Measurements from ENCODE around the gene GRM8.
A peak's percentile ranks its signal among the peaks of the same experiment; 100 is the strongest.

Gene GRM8

GRCh38 chr7:126806614-126807013 lies 446.1 kb downstream of the GRM8 start:
- TF ChIP-seq, protein P1, sequence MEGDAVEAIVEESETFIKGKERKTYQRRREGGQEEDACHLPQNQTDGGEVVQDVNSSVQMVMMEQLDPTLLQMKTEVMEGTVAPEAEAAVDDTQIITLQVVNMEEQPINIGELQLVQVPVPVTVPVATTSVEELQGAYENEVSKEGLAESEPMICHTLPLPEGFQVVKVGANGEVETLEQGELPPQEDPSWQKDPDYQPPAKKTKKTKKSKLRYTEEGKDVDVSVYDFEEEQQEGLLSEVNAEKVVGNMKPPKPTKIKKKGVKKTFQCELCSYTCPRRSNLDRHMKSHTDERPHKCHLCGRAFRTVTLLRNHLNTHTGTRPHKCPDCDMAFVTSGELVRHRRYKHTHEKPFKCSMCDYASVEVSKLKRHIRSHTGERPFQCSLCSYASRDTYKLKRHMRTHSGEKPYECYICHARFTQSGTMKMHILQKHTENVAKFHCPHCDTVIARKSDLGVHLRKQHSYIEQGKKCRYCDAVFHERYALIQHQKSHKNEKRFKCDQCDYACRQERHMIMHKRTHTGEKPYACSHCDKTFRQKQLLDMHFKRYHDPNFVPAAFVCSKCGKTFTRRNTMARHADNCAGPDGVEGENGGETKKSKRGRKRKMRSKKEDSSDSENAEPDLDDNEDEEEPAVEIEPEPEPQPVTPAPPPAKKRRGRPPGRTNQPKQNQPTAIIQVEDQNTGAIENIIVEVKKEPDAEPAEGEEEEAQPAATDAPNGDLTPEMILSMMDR (IDR thresholded peaks at IDR 0.05; ENCODE audit: low read depth, low read length, missing control alignments): no peak
- in situ Hi-C loops (cut with HindIII; ENCODE audit: low sequenced_read_pairs): no loop called here
- DNase-seq (ENCODE audit: low read depth): no peak
- no peak overlapping the region for H3K4me3 ChIP-seq (ENCODE audit: low read depth, low read length)

- in situ Hi-C loops (cut with HindIII; ENCODE audit: low sequenced_read_pairs): no loop called here
- no peak for DNase-seq (ENCODE audit: low read depth)
- TF ChIP-seq, protein P1 (IDR thresholded peaks at IDR 0.05; ENCODE audit: low read depth, low read length, missing control alignments): no peak
- H3K4me3 ChIP-seq (ENCODE audit: low read depth, low read length): no peak overlapping the region
Measured at GRCh38 chr7:126805351-126805750, 447.4 kb downstream of the GRM8 start.

DNA sequence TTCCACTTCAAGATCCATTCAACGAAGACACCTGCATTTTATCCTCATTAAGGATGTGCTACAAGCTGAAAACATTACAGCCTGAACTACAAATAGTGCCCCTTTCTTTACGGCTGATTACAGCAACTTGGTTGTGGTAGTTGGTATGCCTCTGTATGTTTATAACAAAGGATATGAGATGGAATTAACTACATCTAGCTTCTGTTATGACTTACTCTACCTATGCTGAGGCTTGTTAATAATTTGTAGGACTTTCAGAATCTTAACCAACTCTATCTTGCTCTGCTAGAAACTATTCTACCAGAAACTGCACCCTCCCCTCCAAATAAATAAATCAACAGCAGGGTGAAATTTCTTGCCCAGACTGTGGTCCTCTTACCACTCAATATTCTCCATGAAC lies 448.1 kb downstream of the GRM8 start:
- in situ Hi-C loops (cut with HindIII; ENCODE audit: low sequenced_read_pairs): no loop called here
- TF ChIP-seq, protein P1 (IDR thresholded peaks at IDR 0.05; ENCODE audit: low read depth, low read length, missing control alignments): no peak
- no peak overlapping the region for H3K4me3 ChIP-seq (ENCODE audit: low read depth, low read length)
- no peak for DNase-seq (ENCODE audit: low read depth)

GRCh38 chr7:126803990-126804389 lies 448.8 kb downstream of the GRM8 start:
- in situ Hi-C loops (cut with HindIII; ENCODE audit: low sequenced_read_pairs): no loop called here
- DNase-seq (ENCODE audit: low read depth): no peak
- TF ChIP-seq, protein P1 (IDR thresholded peaks at IDR 0.05; ENCODE audit: low read depth, low read length, missing control alignments): no peak
- H3K4me3 ChIP-seq (ENCODE audit: low read depth, low read length): no peak overlapping the region

DNA sequence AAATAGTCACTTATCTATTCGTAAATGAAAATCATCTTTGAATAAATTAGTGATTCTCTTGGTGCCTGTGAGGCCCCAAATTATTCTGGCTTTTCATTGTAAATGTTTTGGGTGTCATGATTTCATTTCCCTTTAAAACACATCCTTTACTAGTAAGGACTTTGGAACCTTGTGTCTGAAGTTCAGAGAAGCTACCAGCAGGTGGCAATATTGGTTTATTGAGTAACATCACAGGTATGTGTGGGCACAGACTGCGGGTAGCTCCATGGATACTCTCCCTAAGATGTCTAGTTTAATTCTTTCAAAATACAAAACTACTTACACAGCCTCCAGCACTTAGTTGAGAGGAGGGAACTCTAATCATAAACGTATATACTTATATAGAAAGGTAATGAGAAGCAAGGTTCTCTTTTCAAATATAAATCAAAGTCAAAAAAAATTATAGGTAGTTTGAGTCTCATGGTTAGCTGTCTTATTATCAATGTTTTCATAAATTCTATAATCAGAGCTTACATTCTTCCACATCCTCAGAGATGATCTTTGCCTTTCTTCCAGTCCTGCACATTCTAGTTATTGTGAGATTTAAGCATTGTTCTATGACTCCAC lies 449.6 kb downstream of the GRM8 start:
- TF ChIP-seq, protein P1 (IDR thresholded peaks at IDR 0.05; ENCODE audit: low read depth, low read length, missing control alignments): peak; percentile 71
- DNase-seq (ENCODE audit: low read depth): peak; percentile 71
- in situ Hi-C loops (cut with HindIII; ENCODE audit: low sequenced_read_pairs): no loop called here
- no peak overlapping the region for H3K4me3 ChIP-seq (ENCODE audit: low read depth, low read length)

GRCh38 chr7:126801733-126802132 lies 451.0 kb downstream of the GRM8 start:
- in situ Hi-C loops (cut with HindIII; ENCODE audit: low sequenced_read_pairs): no loop called here
- TF ChIP-seq, protein P1 (IDR thresholded peaks at IDR 0.05; ENCODE audit: low read depth, low read length, missing control alignments): no peak
- no peak for DNase-seq (ENCODE audit: low read depth)
- H3K4me3 ChIP-seq (ENCODE audit: low read depth, low read length): no peak overlapping the region

Measured in astrocyte of the cerebellum (primary cell).